Measurements from ENCODE around the gene SAAL1. TPM values are rescaled to one million over a fixed set of nuclear protein-coding genes. Genes with fewer than 3 reads are reported as not detected.

SAAL1 gene
- total RNA-seq, 2 donors from 2014 or later = 25.7 to 38.0 TPM

- Mint-ChIP-seq H3K27me3 (peaks cover 13 to 21% of the 10 kb centered on the region in 2 donors), H3K9me3 (no peaks in the 10 kb centered on the region), H3K4me1 (ENCODE audit: low read depth in 2 of 2) (peaks cover 8 to 16% of the 10 kb centered on the region in 2 donors), H3K27ac (no peak overlapping the region), H3K4me3 (no peak overlapping the region), H3K36me3 (no peaks in the 10 kb centered on the region)
- ATAC-seq (no peak), DNase-seq (ENCODE audit: low spot score) (no peak)
Observed at GRCh38 chr11:18108254-18108653, 2.4 kb upstream of the SAAL1 start.

- peaks cover 9 to 18% of the 10 kb centered on the region in 2 donors for H3K4me1 Mint-ChIP-seq (ENCODE audit: low read depth in 2 of 2)
- H3K4me3 Mint-ChIP-seq = peak overlapping the region; percentile 93
- H3K27me3 Mint-ChIP-seq = peaks cover 9 to 15% of the 10 kb centered on the region in 2 donors
- H3K9me3 Mint-ChIP-seq = no peaks in the 10 kb centered on the region
- H3K36me3 Mint-ChIP-seq = peaks cover 1% of the 10 kb centered on the region
- H3K27ac Mint-ChIP-seq = peak overlapping the region in 1 of 2 donors; percentile 86
- DNase-seq (ENCODE audit: low spot score) (no peak), ATAC-seq (no peak)
Observed at GRCh38 chr11:18106688-18107087, 806 bp upstream of the SAAL1 start.

DNA sequence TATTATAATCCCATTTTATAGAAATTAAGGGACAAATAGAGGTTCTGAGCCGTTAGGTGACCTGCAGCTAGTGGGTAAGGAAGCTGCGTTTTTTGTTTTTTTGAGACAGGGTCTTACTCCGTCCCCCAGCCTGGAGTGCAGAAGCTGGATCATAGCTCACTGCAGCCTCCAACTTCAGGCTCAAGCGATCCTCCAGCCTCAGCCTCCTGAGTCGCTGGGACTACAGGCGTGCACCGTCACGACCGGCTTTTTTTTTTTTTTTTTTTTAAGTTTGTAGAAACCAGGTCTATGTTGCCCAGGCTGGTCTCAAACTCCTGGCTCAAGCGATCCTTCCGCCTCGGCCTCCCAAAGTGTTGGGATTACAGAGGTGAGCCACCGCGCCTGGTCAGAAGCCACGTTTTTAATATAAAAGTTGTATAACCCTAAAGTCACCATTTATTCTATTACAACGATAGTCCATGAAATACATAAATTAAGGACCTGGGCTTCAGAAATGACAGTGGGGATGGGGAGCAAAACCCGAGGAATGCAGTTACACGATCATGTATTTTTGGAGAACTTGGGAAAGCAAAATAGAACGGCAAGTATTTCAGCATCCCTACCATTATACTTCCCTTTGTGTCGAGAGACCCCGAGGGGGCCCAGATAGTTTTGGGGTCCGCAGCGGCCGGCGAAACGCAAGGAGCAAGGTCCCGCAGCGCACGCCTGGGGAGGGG is 638 bp downstream of the SAAL1 start:
- H3K4me1 Mint-ChIP-seq (ENCODE audit: low read depth in 2 of 2) = peaks cover 15 to 26% of the 10 kb centered on the region in 2 donors

DNA sequence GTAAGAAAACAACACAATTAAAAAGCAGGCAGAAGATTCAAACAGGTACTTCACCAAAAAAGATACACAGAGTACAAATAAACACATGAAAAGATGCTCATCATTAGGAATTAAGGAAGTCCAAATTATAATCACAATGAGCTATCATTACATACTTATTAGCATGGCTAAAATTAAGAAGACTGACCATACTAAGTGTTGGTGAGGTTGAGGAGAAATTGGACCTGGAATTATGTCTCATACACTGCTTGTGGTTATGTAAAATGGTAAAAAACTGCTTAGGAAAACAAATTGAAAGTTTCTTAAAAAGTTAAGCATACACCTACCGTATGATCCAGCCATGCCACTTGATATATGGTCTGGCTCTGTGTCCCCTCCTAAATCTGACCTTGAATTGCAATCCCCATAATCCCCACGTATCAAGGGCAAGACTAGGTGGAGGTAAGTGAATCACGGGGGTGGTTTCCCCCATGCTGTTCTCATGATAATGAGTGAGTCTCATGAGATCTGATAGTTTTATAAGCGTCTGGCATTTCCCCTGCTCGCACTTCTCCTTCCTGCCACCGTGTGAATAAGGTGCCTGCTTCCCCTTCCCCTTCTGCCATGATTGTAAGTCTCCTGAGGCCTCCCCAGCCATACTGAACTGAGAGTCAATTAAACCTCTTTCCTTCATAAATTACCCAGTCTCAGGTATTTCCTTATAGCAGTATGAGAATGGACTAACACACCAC is 4.8 kb downstream of the SAAL1 start:
- H3K4me3 Mint-ChIP-seq = no peak overlapping the region
- H3K36me3 Mint-ChIP-seq = peaks cover 7% of the 10 kb centered on the region
- H3K9me3 Mint-ChIP-seq = no peaks in the 10 kb centered on the region
- H3K27ac Mint-ChIP-seq = peak overlapping the region in 1 of 2 donors; percentile 25
- H3K27me3 Mint-ChIP-seq = no peaks in the 10 kb centered on the region
- H3K4me1 Mint-ChIP-seq (ENCODE audit: low read depth in 2 of 2) = peaks cover 14 to 26% of the 10 kb centered on the region in 2 donors
- no peak for DNase-seq (ENCODE audit: low spot score)
- ATAC-seq = no peak

More for the DNA sequence above, 638 bp downstream of the SAAL1 start:
- Mint-ChIP-seq H3K27me3 (peaks cover 1 to 4% of the 10 kb centered on the region in 2 donors), H3K36me3 (peaks cover 7% of the 10 kb centered on the region), H3K4me3 (peak overlapping the region; percentile 93), H3K9me3 (no peaks in the 10 kb centered on the region), H3K27ac (peak overlapping the region; percentile 86 to 93)
- ATAC-seq = no peak
- no peak for DNase-seq (ENCODE audit: low spot score)

GRCh38 chr11:18093959-18094358 is 11.9 kb downstream of the SAAL1 start:
- peaks cover 20% of the 10 kb centered on the region for H3K36me3 Mint-ChIP-seq
- no peak for ATAC-seq
- H3K27ac Mint-ChIP-seq = no peak overlapping the region
- no peak overlapping the region for H3K4me3 Mint-ChIP-seq
- H3K4me1 Mint-ChIP-seq (ENCODE audit: low read depth in 2 of 2) = no peaks in the 10 kb centered on the region
- no peak for DNase-seq (ENCODE audit: low spot score)
- H3K9me3 Mint-ChIP-seq = no peaks in the 10 kb centered on the region
- no peaks in the 10 kb centered on the region for H3K27me3 Mint-ChIP-seq

DNA sequence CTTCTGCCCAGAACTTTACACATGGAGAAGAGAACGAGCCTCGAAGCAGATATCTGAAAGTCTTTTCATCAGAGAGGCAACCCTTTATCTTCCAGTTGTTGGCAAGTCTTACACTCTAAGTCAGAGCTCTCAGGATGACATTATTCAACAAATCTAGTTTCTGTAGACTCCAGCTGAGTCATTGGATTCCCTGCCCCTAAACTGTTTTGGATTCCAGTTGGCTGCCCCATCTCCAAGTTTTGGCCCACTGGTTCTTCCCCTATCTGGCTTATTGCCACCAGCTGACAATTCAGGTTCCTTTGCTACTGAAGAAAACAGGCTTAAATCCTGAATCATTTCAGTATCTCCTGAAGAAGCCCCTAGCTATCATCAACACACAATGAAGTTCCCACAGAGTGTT is 14.2 kb downstream of the SAAL1 start:
- peaks cover 38% of the 10 kb centered on the region for H3K36me3 Mint-ChIP-seq
- H3K4me3 Mint-ChIP-seq = no peak overlapping the region
- no peaks in the 10 kb centered on the region for H3K27me3 Mint-ChIP-seq
- H3K9me3 Mint-ChIP-seq = no peaks in the 10 kb centered on the region
- H3K4me1 Mint-ChIP-seq (ENCODE audit: low read depth in 2 of 2) = no peaks in the 10 kb centered on the region
- H3K27ac Mint-ChIP-seq = no peak overlapping the region
- ATAC-seq (no peak), DNase-seq (ENCODE audit: low spot score) (no peak)

GRCh38 chr11:18088966-18089365 is 16.9 kb downstream of the SAAL1 start:
- no peak overlapping the region for H3K27ac Mint-ChIP-seq
- H3K9me3 Mint-ChIP-seq = no peaks in the 10 kb centered on the region
- H3K4me1 Mint-ChIP-seq (ENCODE audit: low read depth in 2 of 2) = no peaks in the 10 kb centered on the region
- peaks cover 24% of the 10 kb centered on the region for H3K36me3 Mint-ChIP-seq
- DNase-seq (ENCODE audit: low spot score) (no peak), ATAC-seq (no peak)
- H3K27me3 Mint-ChIP-seq = no peaks in the 10 kb centered on the region
- H3K4me3 Mint-ChIP-seq = no peak overlapping the region

DNA sequence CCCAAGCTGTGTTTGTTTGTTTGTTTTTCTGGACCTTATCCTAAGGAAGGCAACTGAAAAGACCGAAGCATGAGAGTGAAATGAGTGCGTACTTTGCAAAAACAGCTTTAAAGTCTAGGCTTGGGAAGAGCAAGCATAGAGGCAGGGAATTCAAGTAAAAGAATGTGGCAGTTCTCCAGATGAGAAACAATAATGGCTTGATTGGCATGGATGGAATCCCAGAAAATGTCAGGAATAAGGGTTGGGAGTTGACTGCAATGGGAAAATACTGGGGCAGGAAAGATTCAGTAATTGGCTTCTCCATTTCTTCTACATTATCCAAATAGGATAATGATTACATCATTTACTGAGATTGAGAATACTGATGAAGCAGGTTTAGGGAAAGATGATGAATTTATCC is 17.5 kb downstream of the SAAL1 start:
- H3K4me3 Mint-ChIP-seq = no peak overlapping the region
- no peaks in the 10 kb centered on the region for H3K4me1 Mint-ChIP-seq (ENCODE audit: low read depth in 2 of 2)
- H3K27ac Mint-ChIP-seq = no peak overlapping the region
- H3K36me3 Mint-ChIP-seq = peaks cover 24% of the 10 kb centered on the region
- H3K9me3 Mint-ChIP-seq = no peaks in the 10 kb centered on the region
- DNase-seq (ENCODE audit: low spot score) (no peak), ATAC-seq (no peak)
- H3K27me3 Mint-ChIP-seq = no peaks in the 10 kb centered on the region

DNA sequence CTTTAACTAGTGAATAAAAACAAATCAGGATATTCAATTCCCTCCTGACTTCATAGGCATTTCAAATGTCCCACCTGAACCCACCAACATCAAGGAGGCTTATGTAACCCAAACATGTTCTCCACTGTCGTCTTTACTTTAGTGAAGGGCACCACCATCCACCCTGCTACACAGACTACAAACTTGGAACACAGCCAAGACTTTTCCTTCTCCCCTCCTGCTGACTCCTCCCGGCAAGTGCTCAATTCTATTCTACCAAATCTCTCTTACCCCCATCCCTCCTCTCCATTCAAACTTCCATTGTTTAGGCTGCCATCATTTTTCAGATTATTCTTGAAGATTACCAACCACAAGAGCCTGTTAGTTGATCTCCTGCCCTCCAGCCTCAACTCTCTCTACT is 24.3 kb downstream of the SAAL1 start:
- Mint-ChIP-seq H3K4me3 (no peak overlapping the region), H3K36me3 (peaks cover 21% of the 10 kb centered on the region), H3K27ac (peak overlapping the region in 1 of 2 donors; percentile 33), H3K4me1 (ENCODE audit: low read depth in 2 of 2) (no peaks in the 10 kb centered on the region), H3K9me3 (no peaks in the 10 kb centered on the region), H3K27me3 (no peaks in the 10 kb centered on the region)
- no peak for DNase-seq (ENCODE audit: low spot score)
- no peak for ATAC-seq

- ATAC-seq (no peak), DNase-seq (ENCODE audit: low spot score) (no peak)
- Mint-ChIP-seq H3K36me3 (peaks cover 21% of the 10 kb centered on the region), H3K4me1 (ENCODE audit: low read depth in 2 of 2) (no peaks in the 10 kb centered on the region), H3K4me3 (no peak overlapping the region), H3K9me3 (no peaks in the 10 kb centered on the region), H3K27me3 (no peaks in the 10 kb centered on the region), H3K27ac (no peak overlapping the region)
Observed at GRCh38 chr11:18080451-18080850, 25.4 kb downstream of the SAAL1 start.

DNA sequence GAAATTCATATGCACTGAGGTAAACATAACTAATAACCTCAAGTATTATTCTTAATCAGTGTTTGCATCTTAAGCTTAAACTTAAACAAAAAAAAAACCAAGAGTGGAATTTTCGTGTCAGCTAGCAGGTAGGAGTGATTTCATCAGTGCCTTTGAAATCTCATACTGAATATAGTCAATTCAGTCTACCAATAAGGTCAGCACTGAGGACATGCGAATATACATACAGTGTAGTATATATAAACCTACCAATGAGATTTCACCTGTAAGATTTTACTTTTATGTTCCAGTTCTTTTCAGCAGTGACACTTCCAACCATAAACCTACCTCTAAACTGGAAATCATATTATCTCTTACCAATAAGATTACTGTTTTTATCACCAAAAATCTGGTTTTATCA is 27.0 kb downstream of the SAAL1 start:
- Mint-ChIP-seq H3K36me3 (peaks cover 21% of the 10 kb centered on the region), H3K27me3 (no peaks in the 10 kb centered on the region), H3K4me3 (no peak overlapping the region), H3K9me3 (no peaks in the 10 kb centered on the region), H3K4me1 (ENCODE audit: low read depth in 2 of 2) (peaks cover 4% of the 10 kb centered on the region in 2 donors), H3K27ac (no peak overlapping the region)
- no peak for ATAC-seq
- no peak for DNase-seq (ENCODE audit: low spot score)

- no peak overlapping the region for H3K27ac Mint-ChIP-seq
- peaks cover 4% of the 10 kb centered on the region in 2 donors for H3K4me1 Mint-ChIP-seq (ENCODE audit: low read depth in 2 of 2)
- peaks cover 8% of the 10 kb centered on the region for H3K36me3 Mint-ChIP-seq
- DNase-seq (ENCODE audit: low spot score) (no peak), ATAC-seq (no peak)
- no peak overlapping the region for H3K4me3 Mint-ChIP-seq
- no peaks in the 10 kb centered on the region for H3K9me3 Mint-ChIP-seq
- H3K27me3 Mint-ChIP-seq = no peaks in the 10 kb centered on the region
Observed at GRCh38 chr11:18075444-18075843, 30.4 kb downstream of the SAAL1 start.

- Mint-ChIP-seq H3K9me3 (no peaks in the 10 kb centered on the region), H3K27ac (no peak overlapping the region), H3K27me3 (no peaks in the 10 kb centered on the region), H3K4me3 (no peak overlapping the region), H3K4me1 (ENCODE audit: low read depth in 2 of 2) (peaks cover 4% of the 10 kb centered on the region in 2 donors), H3K36me3 (no peaks in the 10 kb centered on the region)
- no peak for DNase-seq (ENCODE audit: low spot score)
- ATAC-seq = no peak
Observed at GRCh38 chr11:18071098-18071705, 34.7 kb downstream of the SAAL1 start.

GRCh38 chr11:18067372-18067771 is 38.5 kb downstream of the SAAL1 start:
- Mint-ChIP-seq H3K36me3 (no peaks in the 10 kb centered on the region), H3K4me1 (ENCODE audit: low read depth in 2 of 2) (no peaks in the 10 kb centered on the region), H3K27ac (no peak overlapping the region), H3K27me3 (no peaks in the 10 kb centered on the region), H3K4me3 (no peak overlapping the region), H3K9me3 (no peaks in the 10 kb centered on the region)
- no peak for ATAC-seq
- DNase-seq (ENCODE audit: low spot score) = no peak
